ENCODE results near the gene PHACTR3.
A peak's percentile ranks its signal among the peaks of the same experiment; 100 is the strongest.

The PHACTR3 gene

GRCh38 chr20:59623583-59623982 is 19.2 kb downstream of the PHACTR3 start:
- H2BK5ac ChIP-seq (ENCODE audit: low read length), result no peak overlapping the region
- H3K4ac ChIP-seq (ENCODE audit: low read depth, low read length), result no peak overlapping the region
- no peak overlapping the region for H2AK5ac ChIP-seq (ENCODE audit: low read length)
- no peak overlapping the region for H3K56ac ChIP-seq (ENCODE audit: low read length)
- no peak overlapping the region for H2BK15ac ChIP-seq (replicated peaks; ENCODE audit: low read depth)
- DNase-seq, result no peak
- H3K18ac ChIP-seq (ENCODE audit: low read length), result no peak overlapping the region
- H2BK120ac ChIP-seq (ENCODE audit: low read depth, low read length), result no peak overlapping the region
- no peak overlapping the region for H3K9ac ChIP-seq (ENCODE audit: low read length)
- H3K4me2 ChIP-seq (ENCODE audit: low read length), result no peak overlapping the region
- WGBS (ENCODE audit: extremely low coverage, insufficient coverage, low lambda C conversion rate), result no CpG with 5 or more reads among the region's 9 CpGs
- H3K4me3 ChIP-seq (ENCODE audit: low read length), result no peak overlapping the region
- H3K36me3 ChIP-seq (ENCODE audit: control insufficient read depth, insufficient read depth, low read length), result no peaks in the 10 kb centered on the region
- H3K79me2 ChIP-seq (ENCODE audit: control insufficient read depth, insufficient read depth, low read length), result no peaks in the 10 kb centered on the region
- no peak overlapping the region for H3K23ac ChIP-seq (ENCODE audit: low read length)
- no peak overlapping the region for H4K8ac ChIP-seq (ENCODE audit: low read depth, low read length)
- no peak overlapping the region for H3K27ac ChIP-seq (ENCODE audit: low read depth, low read length)
- H3K27me3 ChIP-seq (ENCODE audit: insufficient read depth, low read length, poor library complexity), result no peaks in the 10 kb centered on the region
- H3K79me1 ChIP-seq (ENCODE audit: low read length), result no peaks in the 10 kb centered on the region
- H3K4me1 ChIP-seq (ENCODE audit: control insufficient read depth, low read depth, low read length), result no peaks in the 10 kb centered on the region
- no peak overlapping the region for H4K5ac ChIP-seq (ENCODE audit: low read length)

- no peak overlapping the region for H2BK15ac ChIP-seq (replicated peaks; ENCODE audit: low read depth)
- H3K18ac ChIP-seq (ENCODE audit: low read length), result no peak overlapping the region
- no peak overlapping the region for H3K4me2 ChIP-seq (ENCODE audit: low read length)
- no peaks in the 10 kb centered on the region for H3K36me3 ChIP-seq (ENCODE audit: control insufficient read depth, insufficient read depth, low read length)
- H3K27ac ChIP-seq (ENCODE audit: low read depth, low read length), result no peak overlapping the region
- no peaks in the 10 kb centered on the region for H3K27me3 ChIP-seq (ENCODE audit: insufficient read depth, low read length, poor library complexity)
- no peak overlapping the region for H3K23ac ChIP-seq (ENCODE audit: low read length)
- H2BK120ac ChIP-seq (ENCODE audit: low read depth, low read length), result no peak overlapping the region
- no peak overlapping the region for H2AK5ac ChIP-seq (ENCODE audit: low read length)
- H3K4me3 ChIP-seq (ENCODE audit: low read length), result no peak overlapping the region
- no CpG with 5 or more reads among the region's 6 CpGs for WGBS (ENCODE audit: extremely low coverage, insufficient coverage, low lambda C conversion rate)
- no peak overlapping the region for H4K8ac ChIP-seq (ENCODE audit: low read depth, low read length)
- H3K79me2 ChIP-seq (ENCODE audit: control insufficient read depth, insufficient read depth, low read length), result no peaks in the 10 kb centered on the region
- no peak overlapping the region for H3K9ac ChIP-seq (ENCODE audit: low read length)
- no peaks in the 10 kb centered on the region for H3K4me1 ChIP-seq (ENCODE audit: control insufficient read depth, low read depth, low read length)
- no peak overlapping the region for H2BK5ac ChIP-seq (ENCODE audit: low read length)
- no peak for DNase-seq
- H3K4ac ChIP-seq (ENCODE audit: low read depth, low read length), result no peak overlapping the region
- H4K5ac ChIP-seq (ENCODE audit: low read length), result no peak overlapping the region
- H3K56ac ChIP-seq (ENCODE audit: low read length), result no peak overlapping the region
- no peaks in the 10 kb centered on the region for H3K79me1 ChIP-seq (ENCODE audit: low read length)
Measured at GRCh38 chr20:59624401-59624800, 20.1 kb downstream of the PHACTR3 start.

- H3K9ac ChIP-seq (ENCODE audit: low read length), result no peak overlapping the region
- H3K79me2 ChIP-seq (ENCODE audit: control insufficient read depth, insufficient read depth, low read length), result no peaks in the 10 kb centered on the region
- H3K4me3 ChIP-seq (ENCODE audit: low read length), result peak overlapping the region; percentile 22
- H3K4me2 ChIP-seq (ENCODE audit: low read length), result no peak overlapping the region
- H3K23ac ChIP-seq (ENCODE audit: low read length), result no peak overlapping the region
- no peak overlapping the region for H3K4ac ChIP-seq (ENCODE audit: low read depth, low read length)
- H4K5ac ChIP-seq (ENCODE audit: low read length), result no peak overlapping the region
- H2BK15ac ChIP-seq (replicated peaks; ENCODE audit: low read depth), result no peak overlapping the region
- H3K27me3 ChIP-seq (ENCODE audit: insufficient read depth, low read length, poor library complexity), result no peaks in the 10 kb centered on the region
- H4K8ac ChIP-seq (ENCODE audit: low read depth, low read length), result no peak overlapping the region
- no peaks in the 10 kb centered on the region for H3K4me1 ChIP-seq (ENCODE audit: control insufficient read depth, low read depth, low read length)
- H3K56ac ChIP-seq (ENCODE audit: low read length), result no peak overlapping the region
- no peak overlapping the region for H3K27ac ChIP-seq (ENCODE audit: low read depth, low read length)
- H2BK120ac ChIP-seq (ENCODE audit: low read depth, low read length), result no peak overlapping the region
- H3K18ac ChIP-seq (ENCODE audit: low read length), result no peak overlapping the region
- H2BK5ac ChIP-seq (ENCODE audit: low read length), result no peak overlapping the region
- no CpG with 5 or more reads among the region's 14 CpGs for WGBS (ENCODE audit: extremely low coverage, insufficient coverage, low lambda C conversion rate)
- no peak for DNase-seq
- H2AK5ac ChIP-seq (ENCODE audit: low read length), result no peak overlapping the region
- no peaks in the 10 kb centered on the region for H3K36me3 ChIP-seq (ENCODE audit: control insufficient read depth, insufficient read depth, low read length)
- H3K79me1 ChIP-seq (ENCODE audit: low read length), result no peaks in the 10 kb centered on the region
Measured at GRCh38 chr20:59625214-59625922, 21.0 kb downstream of the PHACTR3 start.

- H2BK15ac ChIP-seq (replicated peaks; ENCODE audit: low read depth), result no peak overlapping the region
- H3K27me3 ChIP-seq (ENCODE audit: insufficient read depth, low read length, poor library complexity), result no peaks in the 10 kb centered on the region
- no peaks in the 10 kb centered on the region for H3K79me1 ChIP-seq (ENCODE audit: low read length)
- H3K4me3 ChIP-seq (ENCODE audit: low read length), result no peak overlapping the region
- no peak overlapping the region for H3K4me2 ChIP-seq (ENCODE audit: low read length)
- H3K9ac ChIP-seq (ENCODE audit: low read length), result no peak overlapping the region
- H2BK5ac ChIP-seq (ENCODE audit: low read length), result no peak overlapping the region
- no peak overlapping the region for H3K27ac ChIP-seq (ENCODE audit: low read depth, low read length)
- H3K79me2 ChIP-seq (ENCODE audit: control insufficient read depth, insufficient read depth, low read length), result no peaks in the 10 kb centered on the region
- no peaks in the 10 kb centered on the region for H3K4me1 ChIP-seq (ENCODE audit: control insufficient read depth, low read depth, low read length)
- H3K56ac ChIP-seq (ENCODE audit: low read length), result no peak overlapping the region
- H3K18ac ChIP-seq (ENCODE audit: low read length), result no peak overlapping the region
- no peak overlapping the region for H2AK5ac ChIP-seq (ENCODE audit: low read length)
- no peak for DNase-seq
- no peak overlapping the region for H2BK120ac ChIP-seq (ENCODE audit: low read depth, low read length)
- H3K4ac ChIP-seq (ENCODE audit: low read depth, low read length), result no peak overlapping the region
- no peaks in the 10 kb centered on the region for H3K36me3 ChIP-seq (ENCODE audit: control insufficient read depth, insufficient read depth, low read length)
- no peak overlapping the region for H3K23ac ChIP-seq (ENCODE audit: low read length)
- no peak overlapping the region for H4K5ac ChIP-seq (ENCODE audit: low read length)
- no CpG with 5 or more reads among the region's 3 CpGs for WGBS (ENCODE audit: extremely low coverage, insufficient coverage, low lambda C conversion rate)
- no peak overlapping the region for H4K8ac ChIP-seq (ENCODE audit: low read depth, low read length)
Measured at GRCh38 chr20:59627298-59627697, 23.0 kb downstream of the PHACTR3 start.

- no peak for DNase-seq
- no peak overlapping the region for H4K5ac ChIP-seq (ENCODE audit: low read length)
- no peak overlapping the region for H3K56ac ChIP-seq (ENCODE audit: low read length)
- H3K4me1 ChIP-seq (ENCODE audit: control insufficient read depth, low read depth, low read length), result no peaks in the 10 kb centered on the region
- H2AK5ac ChIP-seq (ENCODE audit: low read length), result no peak overlapping the region
- H3K18ac ChIP-seq (ENCODE audit: low read length), result no peak overlapping the region
- H3K27ac ChIP-seq (ENCODE audit: low read depth, low read length), result no peak overlapping the region
- WGBS (ENCODE audit: extremely low coverage, insufficient coverage, low lambda C conversion rate), result no CpG with 5 or more reads among the region's 15 CpGs
- no peaks in the 10 kb centered on the region for H3K27me3 ChIP-seq (ENCODE audit: insufficient read depth, low read length, poor library complexity)
- H3K79me1 ChIP-seq (ENCODE audit: low read length), result no peaks in the 10 kb centered on the region
- no peak overlapping the region for H4K8ac ChIP-seq (ENCODE audit: low read depth, low read length)
- no peak overlapping the region for H2BK120ac ChIP-seq (ENCODE audit: low read depth, low read length)
- H3K36me3 ChIP-seq (ENCODE audit: control insufficient read depth, insufficient read depth, low read length), result no peaks in the 10 kb centered on the region
- no peak overlapping the region for H3K4ac ChIP-seq (ENCODE audit: low read depth, low read length)
- no peak overlapping the region for H3K23ac ChIP-seq (ENCODE audit: low read length)
- no peaks in the 10 kb centered on the region for H3K79me2 ChIP-seq (ENCODE audit: control insufficient read depth, insufficient read depth, low read length)
- H2BK15ac ChIP-seq (replicated peaks; ENCODE audit: low read depth), result no peak overlapping the region
- no peak overlapping the region for H2BK5ac ChIP-seq (ENCODE audit: low read length)
- H3K4me3 ChIP-seq (ENCODE audit: low read length), result no peak overlapping the region
- H3K4me2 ChIP-seq (ENCODE audit: low read length), result no peak overlapping the region
- no peak overlapping the region for H3K9ac ChIP-seq (ENCODE audit: low read length)
Measured at GRCh38 chr20:59628171-59628570, 23.8 kb downstream of the PHACTR3 start.
